ENCODE measurements around the gene AMER3.

DNA sequence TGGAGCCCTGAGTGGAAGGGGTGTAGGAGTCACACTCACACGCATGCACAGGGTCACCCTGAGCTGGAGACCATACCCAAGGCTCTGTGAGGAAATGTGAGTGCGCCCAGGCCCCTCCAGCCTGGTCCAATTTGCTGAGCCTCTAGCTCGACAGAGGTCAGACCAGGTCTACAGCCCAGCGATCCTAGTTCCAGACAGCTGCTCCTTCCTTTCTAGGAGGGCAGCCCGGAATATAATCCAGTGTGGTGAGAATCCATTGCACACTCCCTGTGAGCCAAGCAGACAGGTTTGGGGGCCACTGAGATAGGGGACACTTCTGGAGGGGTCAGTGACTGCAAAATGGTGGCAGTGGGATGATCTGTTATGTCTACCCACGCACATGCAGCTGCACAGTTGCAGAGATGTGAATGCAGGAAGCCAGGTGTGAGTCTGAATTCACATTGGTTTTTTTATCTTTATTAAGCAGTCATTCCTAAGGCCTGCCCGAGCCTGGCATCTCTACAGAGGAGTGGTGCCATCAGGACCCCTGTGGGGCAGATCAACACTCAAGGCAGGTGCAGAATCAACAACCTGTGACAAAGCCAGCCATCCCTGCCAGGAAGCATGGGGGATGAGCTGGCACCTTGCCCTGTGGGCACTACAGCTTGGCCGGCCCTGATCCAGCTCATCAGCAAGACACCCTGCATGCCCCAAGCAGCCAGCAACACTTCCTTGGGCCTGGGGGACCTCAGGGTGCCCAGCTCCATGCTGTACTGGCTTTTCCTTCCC, 26.6 kb upstream of the AMER3 start, which contains the start of gene GPR148:
- TF ChIP-seq, protein P1, sequence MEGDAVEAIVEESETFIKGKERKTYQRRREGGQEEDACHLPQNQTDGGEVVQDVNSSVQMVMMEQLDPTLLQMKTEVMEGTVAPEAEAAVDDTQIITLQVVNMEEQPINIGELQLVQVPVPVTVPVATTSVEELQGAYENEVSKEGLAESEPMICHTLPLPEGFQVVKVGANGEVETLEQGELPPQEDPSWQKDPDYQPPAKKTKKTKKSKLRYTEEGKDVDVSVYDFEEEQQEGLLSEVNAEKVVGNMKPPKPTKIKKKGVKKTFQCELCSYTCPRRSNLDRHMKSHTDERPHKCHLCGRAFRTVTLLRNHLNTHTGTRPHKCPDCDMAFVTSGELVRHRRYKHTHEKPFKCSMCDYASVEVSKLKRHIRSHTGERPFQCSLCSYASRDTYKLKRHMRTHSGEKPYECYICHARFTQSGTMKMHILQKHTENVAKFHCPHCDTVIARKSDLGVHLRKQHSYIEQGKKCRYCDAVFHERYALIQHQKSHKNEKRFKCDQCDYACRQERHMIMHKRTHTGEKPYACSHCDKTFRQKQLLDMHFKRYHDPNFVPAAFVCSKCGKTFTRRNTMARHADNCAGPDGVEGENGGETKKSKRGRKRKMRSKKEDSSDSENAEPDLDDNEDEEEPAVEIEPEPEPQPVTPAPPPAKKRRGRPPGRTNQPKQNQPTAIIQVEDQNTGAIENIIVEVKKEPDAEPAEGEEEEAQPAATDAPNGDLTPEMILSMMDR (conservative IDR thresholded peaks at IDR 0.05; ENCODE audit: low read length): no peak
- TF ChIP-seq EZH2phosphoT487 (IDR thresholded peaks at IDR 0.05; ENCODE audit: borderline replicate concordance, low read depth, low read length): no peak

Data from OCI-LY7 (cell line).